ENCODE results near the gene PDPK1.

PDPK1 gene

GRCh38 chr16:2507052-2507659 lies 30.7 kb upstream of the PDPK1 start:
- no peak for DNase-seq (ENCODE audit: low read depth)

- no peak for DNase-seq (ENCODE audit: low read depth)
Observed at GRCh38 chr16:2507665-2508064, 30.2 kb upstream of the PDPK1 start.

GRCh38 chr16:2508722-2509400 lies 29.0 kb upstream of the PDPK1 start:
- DNase-seq (ENCODE audit: low read depth): no peak

GRCh38 chr16:2511128-2511800 lies 26.6 kb upstream of the PDPK1 start:
- DNase-seq (ENCODE audit: low read depth): no peak

- no peak for DNase-seq (ENCODE audit: low read depth)
Observed at GRCh38 chr16:2511996-2512734, 25.7 kb upstream of the PDPK1 start.

- no peak for DNase-seq (ENCODE audit: low read depth)
Observed at GRCh38 chr16:2512735-2513404, 25.0 kb upstream of the PDPK1 start.

GRCh38 chr16:2513405-2514332 lies 24.2 kb upstream of the PDPK1 start, which contains the start of gene ATP6V0C:
ATP6V0C (plus strand) TSS chr16:2513952; CDS start chr16:2514104, 152 bp downstream.
- peak; percentile 54 for DNase-seq (ENCODE audit: low read depth)

- DNase-seq (ENCODE audit: low read depth): no peak
Observed at GRCh38 chr16:2514333-2515179, 23.3 kb upstream of the PDPK1 start.

- DNase-seq (ENCODE audit: low read depth): no peak
Observed at GRCh38 chr16:2515180-2515851, 22.5 kb upstream of the PDPK1 start.

GRCh38 chr16:2516391-2517240 lies 21.2 kb upstream of the PDPK1 start:
- DNase-seq (ENCODE audit: low read depth): no peak

GRCh38 chr16:2517954-2518605 lies 19.7 kb upstream of the PDPK1 start:
- no peak for DNase-seq (ENCODE audit: low read depth)

- no peak for DNase-seq (ENCODE audit: low read depth)
Observed at GRCh38 chr16:2518823-2519710, 18.8 kb upstream of the PDPK1 start.

- no peak for DNase-seq (ENCODE audit: low read depth)
Observed at GRCh38 chr16:2519711-2520080, 18.1 kb upstream of the PDPK1 start.

GRCh38 chr16:2520097-2520783 lies 17.6 kb upstream of the PDPK1 start, which contains the start of gene AMDHD2:
AMDHD2 (plus strand) TSS chr16:2520371; CDS start chr16:2520459, 88 bp downstream.
- peak; percentile 51 for DNase-seq (ENCODE audit: low read depth)

GRCh38 chr16:2520784-2521531 lies 16.9 kb upstream of the PDPK1 start:
- no peak for DNase-seq (ENCODE audit: low read depth)

Measured in HS-27A (cell line).